HUES64 (cell line): ENCODE data around the gene MRFAP1L1.
A peak's percentile ranks its signal among the peaks of the same experiment; 100 is the strongest.

Experiments used
- H3K27ac ChIP-seq: 2 replicates; pipeline ENCODE4 v1.7.0; 2013; ENCODE audit warnings: low read depth, low read length, inconsistent platforms
- H3K27me3 ChIP-seq: 2 replicates; pipeline ENCODE4 v1.6.1; 2013; ENCODE audit warnings: mild to moderate bottlenecking, low read length; ENCODE audit not compliant: insufficient read depth
- H3K36me3 ChIP-seq: 2 replicates; pipeline ENCODE4 v1.6.1; 2013; ENCODE audit warnings: mild to moderate bottlenecking, low read length; ENCODE audit not compliant: insufficient read depth
- H3K4me1 ChIP-seq: 2 replicates; pipeline ENCODE4 v1.6.1; 2013; ENCODE audit warnings: mild to moderate bottlenecking, low read length, moderate library complexity; ENCODE audit not compliant: insufficient read depth
- H3K4me3 ChIP-seq: 2 replicates; pipeline ENCODE4 v1.5.1; 2013; ENCODE audit warnings: mild to moderate bottlenecking, low read length, moderate library complexity
- H3K9ac ChIP-seq: 2 replicates; pipeline ENCODE4 v1.6.1; 2013; ENCODE audit warnings: mild to moderate bottlenecking, low read depth, low read length
- H3K9me3 ChIP-seq: 2 replicates; pipeline ENCODE4 v1.6.1; 2013; ENCODE audit warnings: low read depth, low read length; ENCODE audit not compliant: insufficient read depth
- WGBS: fragments of 150-250, 120-280 bp; methylation state at CpG from one replicate; pipeline ENCODE4 v1.1.7; 2013; ENCODE audit warnings: missing lambda C conversion rate; 5-methylcytosine and 5-hydroxymethylcytosine counted together

Gene MRFAP1L1

GRCh38 chr4:6724421-6725111 lies 14.9 kb upstream of the MRFAP1L1 start:
- 89% methylated on average over 21 of the region's 21 CpGs for WGBS
- H3K9ac ChIP-seq: no peak overlapping the region
- H3K27me3 ChIP-seq: no peaks in the 10 kb centered on the region
- H3K4me3 ChIP-seq: no peak overlapping the region
- H3K4me1 ChIP-seq: peaks cover 6% of the 10 kb centered on the region; the same call in 1 of the 2 replicates
- no peaks in the 10 kb centered on the region for H3K9me3 ChIP-seq
- H3K27ac ChIP-seq: no peak overlapping the region
- H3K36me3 ChIP-seq: no peaks in the 10 kb centered on the region

GRCh38 chr4:6723851-6724250 lies 14.2 kb upstream of the MRFAP1L1 start:
- WGBS: 91% methylated on average over 8 of the region's 8 CpGs
- H3K4me1 ChIP-seq: peaks cover 6% of the 10 kb centered on the region; the same call in 1 of the 2 replicates
- H3K4me3 ChIP-seq: no peak overlapping the region
- no peak overlapping the region for H3K27ac ChIP-seq
- no peaks in the 10 kb centered on the region for H3K9me3 ChIP-seq
- no peaks in the 10 kb centered on the region for H3K27me3 ChIP-seq
- no peaks in the 10 kb centered on the region for H3K36me3 ChIP-seq
- no peak overlapping the region for H3K9ac ChIP-seq

GRCh38 chr4:6722891-6723290 lies 13.2 kb upstream of the MRFAP1L1 start:
- no peak overlapping the region for H3K4me3 ChIP-seq
- H3K27ac ChIP-seq: no peak overlapping the region
- H3K27me3 ChIP-seq: no peaks in the 10 kb centered on the region
- H3K36me3 ChIP-seq: no peaks in the 10 kb centered on the region
- H3K9ac ChIP-seq: no peak overlapping the region
- WGBS: 94% methylated on average over 12 of the region's 12 CpGs
- peaks cover 2% of the 10 kb centered on the region; the same call in 1 of the 2 replicates for H3K4me1 ChIP-seq
- H3K9me3 ChIP-seq: no peaks in the 10 kb centered on the region

- Histone ChIP-seq H3K9ac (no peak overlapping the region), H3K36me3 (no peaks in the 10 kb centered on the region), H3K27me3 (no peaks in the 10 kb centered on the region), H3K27ac (no peak overlapping the region), H3K4me1 (peaks cover 8% of the 10 kb centered on the region), H3K4me3 (no peak overlapping the region), H3K9me3 (no peaks in the 10 kb centered on the region)
- WGBS: 93% methylated on average over 10 of the region's 10 CpGs
These were observed 11.5 kb upstream of the MRFAP1L1 start for GRCh38 chr4:6721121-6721520.

GRCh38 chr4:6720202-6720699 lies 10.6 kb upstream of the MRFAP1L1 start:
- H3K27ac ChIP-seq: no peak overlapping the region
- H3K4me1 ChIP-seq: peaks cover 8% of the 10 kb centered on the region
- no peaks in the 10 kb centered on the region for H3K36me3 ChIP-seq
- no peak overlapping the region for H3K9ac ChIP-seq
- H3K27me3 ChIP-seq: no peaks in the 10 kb centered on the region
- H3K9me3 ChIP-seq: no peaks in the 10 kb centered on the region
- H3K4me3 ChIP-seq: no peak overlapping the region
- WGBS: 15% methylated on average over 14 of the region's 14 CpGs

- H3K27me3 ChIP-seq: peaks cover 4% of the 10 kb centered on the region; the same call in 1 of the 2 replicates
- no peak overlapping the region for H3K9ac ChIP-seq
- H3K36me3 ChIP-seq: no peaks in the 10 kb centered on the region
- H3K9me3 ChIP-seq: no peaks in the 10 kb centered on the region
- peaks cover 8% of the 10 kb centered on the region for H3K4me1 ChIP-seq
- no peak overlapping the region for H3K27ac ChIP-seq
- no peak overlapping the region for H3K4me3 ChIP-seq
- 85% methylated on average over 8 of the region's 8 CpGs for WGBS
These were observed 10.0 kb upstream of the MRFAP1L1 start for GRCh38 chr4:6719611-6720179.

GRCh38 chr4:6718932-6719610 lies 9.4 kb upstream of the MRFAP1L1 start:
- WGBS: 86% methylated on average over 7 of the region's 7 CpGs
- Histone ChIP-seq H3K9ac (no peak overlapping the region), H3K4me1 (peaks cover 8% of the 10 kb centered on the region), H3K27me3 (peaks cover 10% of the 10 kb centered on the region; the same call in 1 of the 2 replicates), H3K36me3 (no peaks in the 10 kb centered on the region), H3K4me3 (no peak overlapping the region), H3K9me3 (no peaks in the 10 kb centered on the region), H3K27ac (no peak overlapping the region)

- peak overlapping the region; percentile 93 for H3K4me3 ChIP-seq
- 30% methylated on average over 5 of the region's 7 CpGs for WGBS
- H3K9ac ChIP-seq: peak overlapping the region; percentile 87
- peaks cover 19% of the 10 kb centered on the region for H3K27me3 ChIP-seq
- peaks cover 8% of the 10 kb centered on the region for H3K4me1 ChIP-seq
- no peaks in the 10 kb centered on the region for H3K36me3 ChIP-seq
- H3K9me3 ChIP-seq: no peaks in the 10 kb centered on the region
- H3K27ac ChIP-seq: no peak overlapping the region
These were observed 7.4 kb upstream of the MRFAP1L1 start for GRCh38 chr4:6716958-6717655.

GRCh38 chr4:6716018-6716911 lies 6.6 kb upstream of the MRFAP1L1 start, which contains the start of gene BLOC1S4:
BLOC1S4 (plus strand) TSS chr4:6716174; CDS start chr4:6716210, 36 bp downstream.
- Histone ChIP-seq H3K9me3 (no peaks in the 10 kb centered on the region), H3K9ac (peak within 1 kb of the TSS; percentile 87), H3K27ac (peak within 1 kb of the TSS; percentile 28), H3K27me3 (peaks cover 21% of the 10 kb centered on the region), H3K4me3 (peak within 1 kb of the TSS; percentile 93), H3K4me1 (peaks cover 8% of the 10 kb centered on the region), H3K36me3 (no peaks in the 10 kb centered on the region)
- under 1% methylated on average over 109 of the region's 109 CpGs for WGBS

- WGBS: 23% methylated on average over 9 of the region's 9 CpGs
- Histone ChIP-seq H3K4me1 (peaks cover 8% of the 10 kb centered on the region), H3K27me3 (peaks cover 21% of the 10 kb centered on the region), H3K36me3 (no peaks in the 10 kb centered on the region), H3K9ac (0 out of 2 replicates have a peak overlapping the region, but pooled peaks have one; percentile 4), H3K27ac (no peak overlapping the region), H3K4me3 (peak overlapping the region; percentile 93), H3K9me3 (no peaks in the 10 kb centered on the region)
These were observed 6.0 kb upstream of the MRFAP1L1 start for GRCh38 chr4:6715704-6716017.
